IMR-90 (cell line): Measurements from ENCODE around the gene PNPLA2. TPM values are rescaled to one million over a fixed set of nuclear protein-coding genes. Genes with fewer than 3 reads are reported as not detected.

Experiments used
- ATAC-seq: fragments of 200-7000 bp; cut with Tn5 transposase; 2 replicates; pipeline ENCODE4 v1.9.1; 2020; ENCODE audit warnings: low read depth, mild to moderate bottlenecking, moderate library complexity
- BruUV-seq: library from RNA; stranded (reverse); fragments of 400-500 nt; replicated peaks from 2 replicates; lab custom pipeline; 2021; lab: Mats Ljungman, UMichigan
- CTCF ChIA-PET: fragments of 300-600 bp; formaldehyde crosslinking; extraction: SDS; loops from one replicate; lab custom pipeline; 2021; ENCODE audit warnings: antibody characterized with exemption; lab: Yijun Ruan, JAX
- POLR2A ChIA-PET: fragments of 300-600 bp; sonication (Branson Sonifier 250); formaldehyde crosslinking; loops from one replicate; lab custom pipeline; 2022; ENCODE audit warnings: antibody characterized with exemption; ENCODE audit not compliant: unreplicated experiment; lab: Charles Lee
- DNase-seq: peaks from one replicate; pipeline ENCODE4 v3.0.0; 2013
- H2AFZ ChIP-seq: replicated peaks from 2 replicates; pipeline ENCODE3; 2013; ENCODE audit warnings: low read length, mild to moderate bottlenecking; ENCODE audit not compliant: poor library complexity
- H2AK5ac ChIP-seq: 2 replicates; pipeline ENCODE4 v1.6.1; 2013; ENCODE audit warnings: low read depth, low read length, inconsistent platforms
- H2AK9ac ChIP-seq: replicated peaks from 2 replicates; pipeline ENCODE3; 2013; ENCODE audit warnings: mild to moderate bottlenecking, low read depth, low read length, moderate library complexity; ENCODE audit not compliant: poor library complexity
- H2BK120ac ChIP-seq: 2 replicates; pipeline ENCODE4 v1.6.1; 2013; ENCODE audit warnings: low read depth, low read length, inconsistent platforms
- H2BK15ac ChIP-seq: 3 replicates; pipeline ENCODE4 v1.6.1; 2013; ENCODE audit warnings: low read depth, low read length, inconsistent platforms
- H2BK20ac ChIP-seq: 2 replicates; pipeline ENCODE4 v1.6.1; 2013; ENCODE audit warnings: low read depth, mild to moderate bottlenecking, inconsistent platforms, low read length, moderate library complexity
- H2BK5ac ChIP-seq: 2 replicates; pipeline ENCODE4 v1.6.1; 2013; ENCODE audit warnings: mild to moderate bottlenecking, low read depth, low read length, inconsistent platforms; ENCODE audit not compliant: poor library complexity, severe bottlenecking
- H3K14ac ChIP-seq: replicated peaks from 2 replicates; pipeline ENCODE4 v1.6.1; 2013; ENCODE audit warnings: low read depth, low read length, inconsistent platforms
- H3K18ac ChIP-seq: 2 replicates; pipeline ENCODE4 v1.6.1; 2013; ENCODE audit warnings: low read depth, low read length, control low read depth
- H3K23ac ChIP-seq: 2 replicates; pipeline ENCODE4 v1.6.1; 2013; ENCODE audit warnings: low read depth, low read length, inconsistent platforms
- H3K27ac ChIP-seq: 2 replicates; pipeline ENCODE4 v1.5.1; 2013; ENCODE audit warnings: mild to moderate bottlenecking, control low read depth, low read length; ENCODE audit not compliant: insufficient read depth
- H3K27me3 ChIP-seq: 2 replicates; pipeline ENCODE4 v1.6.1; 2013; ENCODE audit warnings: low read length; ENCODE audit not compliant: control insufficient read depth, insufficient read depth
- H3K36me3 ChIP-seq: 2 replicates; pipeline ENCODE4 v1.6.1; 2013; ENCODE audit warnings: low read length, mixed read lengths; ENCODE audit not compliant: control insufficient read depth, insufficient read depth
- H3K4ac ChIP-seq: 2 replicates; pipeline ENCODE4 v1.6.1; 2013; ENCODE audit warnings: low read depth, low read length, inconsistent platforms
- H3K4me1 ChIP-seq: 2 replicates; pipeline ENCODE4 v1.6.1; 2013; ENCODE audit warnings: low read length, mixed read lengths; ENCODE audit not compliant: control insufficient read depth, insufficient read depth
- H3K4me2 ChIP-seq: 2 replicates; pipeline ENCODE4 v1.6.1; 2013; ENCODE audit warnings: low read depth, mild to moderate bottlenecking, control low read depth, low read length, moderate library complexity
- H3K4me3 ChIP-seq: 2 replicates; pipeline ENCODE4 v1.5.1; 2013; ENCODE audit warnings: low read depth, mild to moderate bottlenecking, control low read depth, low read length, moderate library complexity; ENCODE audit not compliant: insufficient read depth
- H3K56ac ChIP-seq: 2 replicates; pipeline ENCODE4 v1.6.1; 2013; ENCODE audit warnings: low read length, inconsistent platforms; ENCODE audit not compliant: insufficient read depth; ENCODE audit errors: extremely low read depth
- H3K79me1 ChIP-seq, 2 experiments: 2 replicates each; pipeline ENCODE4 v1.6.1; 2013; ENCODE audit warnings: low read length in 2 of 2, inconsistent platforms in 1 of 2, low read depth in 1 of 2
- H3K9ac ChIP-seq: 2 replicates; pipeline ENCODE4 v1.6.1; 2013; ENCODE audit warnings: low read depth, low read length, control low read depth
- H3K9me1 ChIP-seq: 2 replicates; pipeline ENCODE4 v1.6.1; 2013; ENCODE audit warnings: low read length, inconsistent platforms; ENCODE audit not compliant: insufficient read depth
- H3K9me3 ChIP-seq: 2 replicates; pipeline ENCODE4 v1.6.1; 2013; ENCODE audit warnings: low read length; ENCODE audit not compliant: control insufficient read depth, insufficient read depth
- H4K20me1 ChIP-seq: 2 replicates; pipeline ENCODE4 v1.6.1; 2013; ENCODE audit warnings: low read length, inconsistent platforms; ENCODE audit not compliant: insufficient read depth
- H4K5ac ChIP-seq: 2 replicates; pipeline ENCODE4 v1.6.1; 2013; ENCODE audit warnings: mild to moderate bottlenecking, low read depth, low read length, control low read depth
- H4K8ac ChIP-seq, 2 experiments: 2 replicates each; pipeline ENCODE4 v1.6.1; 2013; ENCODE audit warnings: low read depth in 2 of 2, low read length in 2 of 2, control low read depth in 1 of 2, inconsistent platforms in 1 of 2
- H4K91ac ChIP-seq: 2 replicates; pipeline ENCODE4 v1.6.1; 2013; ENCODE audit warnings: low read depth, low read length, inconsistent platforms; ENCODE audit not compliant: insufficient read depth
- CEBPB ChIP-seq: IDR thresholded peaks from 2 replicates; pipeline ENCODE4 v1.6.1; 2012; ENCODE audit warnings: low read depth, low read length, improper control_type of control experiment
- FOS ChIP-seq: fragments of 150-350 bp; IDR thresholded peaks from 2 replicates; pipeline ENCODE4 v1.6.1; 2016; ENCODE audit warnings: low read depth, low read length
- MAFK ChIP-seq: IDR thresholded peaks from 2 replicates; pipeline ENCODE4 v1.6.1; 2012; ENCODE audit warnings: low read depth, low read length, improper control_type of control experiment
- MXI1 ChIP-seq: IDR thresholded peaks from 2 replicates; pipeline ENCODE4 v1.6.1; 2012; ENCODE audit warnings: low read depth, mild to moderate bottlenecking, low read length, moderate library complexity, borderline replicate concordance
- RAD21 ChIP-seq: IDR thresholded peaks from 2 replicates; pipeline ENCODE4 v1.6.1; 2012; ENCODE audit warnings: low read length, improper control_type of control experiment
- RCOR1 ChIP-seq: IDR thresholded peaks from 2 replicates; pipeline ENCODE4 v1.6.1; 2012; ENCODE audit warnings: mild to moderate bottlenecking, low read length, improper control_type of control experiment; ENCODE audit not compliant: insufficient replicate concordance
- RFX5 ChIP-seq: IDR thresholded peaks from 2 replicates; pipeline ENCODE4 v1.8.0; 2012; ENCODE audit warnings: low read depth, mild to moderate bottlenecking, low read length, moderate library complexity
- SMC3 ChIP-seq: fragments of 150-350 bp; IDR thresholded peaks from 2 replicates; pipeline ENCODE4 v1.6.1; 2016; ENCODE audit warnings: low read depth, mild to moderate bottlenecking, antibody characterized with exemption, low read length, moderate library complexity
- WGBS, 2 experiments: methylation state at CpG; one replicate each; pipeline versions ENCODE4 v1.1.5 to v1.1.7; 2013; ENCODE audit warnings: missing lambda C conversion rate in 2 of 2; ENCODE audit not compliant: insufficient read length in 1 of 2; ENCODE audit errors: extremely low coverage in 2 of 2; 5-methylcytosine and 5-hydroxymethylcytosine counted together
- dilution Hi-C: fragments of 300-500 bp; cut with HindIII; formaldehyde crosslinking; loops from one replicate; pipeline ENCODE4 v1.14.3; 2018; ENCODE audit warnings: low sequenced_read_pairs; ENCODE audit not compliant: unreplicated experiment
- in situ Hi-C: fragments of 300-500 bp; cut with MboI; formaldehyde crosslinking; loops from 3 replicates; pipeline ENCODE4 v1.14.3; 2019; ENCODE audit warnings: low sequenced_read_pairs, inconsistent platforms, mixed read lengths
- intact Hi-C: fragments of 100-400 bp; cut with micrococcal nuclease; formaldehyde crosslinking; loops from 2 replicates; pipeline ENCODE4 v1.10.0; 2022
- polyA plus RNA-seq, 3 experiments: library from polyadenylated mRNA; depleted of rRNA; stranded (reverse); fragments of >200 nt; gene quantifications; 2 replicates each; pipeline ENCODE4 v1.2.3, GENCODE V29; 2012; ENCODE audit warnings: low replicate concordance in 1 of 3
- total RNA-seq: library from RNA; depleted of rRNA; stranded (reverse); fragments of >200 nt; gene quantifications from 2 replicates; pipeline ENCODE4 v1.2.3, GENCODE V29; 2012
- TF ChIP-seq, protein P1 (sequence below): conservative IDR thresholded peaks from 2 replicates; pipeline ENCODE4 v1.5.1; 2012; ENCODE audit warnings: mild to moderate bottlenecking, low read depth, low read length, improper control_type of control experiment

The PNPLA2 gene
- total and polyA plus RNA-seq, 2 of the 4 experiments (the other 2 are of a cell fraction): 7.0 to 94.3 TPM

DNA sequence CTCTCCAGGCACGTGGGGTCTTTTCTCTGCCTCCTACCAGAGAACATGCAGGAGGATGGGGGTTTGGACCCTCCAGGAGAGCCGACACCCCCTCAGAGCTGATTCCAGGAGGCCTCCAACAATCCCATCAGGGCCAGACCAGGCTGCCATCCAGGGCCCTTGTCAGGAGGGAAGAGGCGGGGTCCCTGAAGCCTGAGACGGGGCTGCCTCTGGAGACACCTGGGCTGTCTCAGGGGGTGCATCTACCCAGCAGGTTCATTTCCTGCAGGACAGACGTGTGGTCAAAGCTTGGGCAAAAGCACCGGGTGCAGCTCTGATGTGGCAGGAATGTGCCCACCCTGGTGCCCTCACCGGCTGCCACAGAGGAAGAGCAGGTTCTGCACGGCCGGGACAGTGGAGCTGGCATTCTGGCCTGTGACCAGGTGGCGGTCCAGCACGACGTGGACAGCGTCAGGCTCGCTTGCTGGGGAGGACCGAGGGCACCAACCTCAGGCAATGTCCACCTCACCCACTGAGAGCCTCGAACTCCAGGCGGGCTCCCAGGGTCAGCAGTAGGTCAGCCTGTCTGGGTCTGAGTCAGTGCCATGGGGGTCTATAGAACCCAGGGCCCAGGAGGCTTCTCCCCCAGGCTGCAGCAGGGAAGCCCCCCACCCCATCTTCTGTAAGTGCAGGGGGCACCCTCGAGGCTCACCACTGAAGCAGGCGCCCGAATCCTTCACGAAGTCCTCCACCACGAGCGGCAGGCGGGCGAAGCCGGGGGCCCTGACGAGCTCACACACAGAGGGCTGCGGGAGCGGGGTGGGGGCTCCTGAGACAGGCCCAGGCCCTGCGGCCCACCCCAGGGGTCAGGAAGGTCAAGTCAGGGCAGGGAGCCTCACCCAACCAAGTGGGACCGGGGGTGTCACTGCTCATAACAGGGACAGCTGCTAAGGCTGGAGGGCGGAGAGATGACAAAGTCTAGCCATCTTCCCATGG lies 47.8 kb upstream of the PNPLA2 start:
- intact Hi-C loops (no loop called here), dilution Hi-C loops (no loop called here), in situ Hi-C loops (no loop called here)
- DNase-seq: no peak
- H3K9ac ChIP-seq: no peak overlapping the region
- no peak overlapping the region for H2BK20ac ChIP-seq
- H2AK9ac ChIP-seq: no peak overlapping the region
- H3K36me3 ChIP-seq: peaks cover 54% of the 10 kb centered on the region
- no peak overlapping the region for H3K4me3 ChIP-seq
- no peak overlapping the region for H4K91ac ChIP-seq
- no peak overlapping the region for H2AFZ ChIP-seq
- no peak overlapping the region for H3K23ac ChIP-seq
- H3K79me1 ChIP-seq: peaks cover 9 to 64% of the 10 kb centered on the region in 2 experiments
- BruUV-seq: no TSS peak
- ATAC-seq: no peak
- 98% methylated on average over 14 of the region's 32 CpGs; no CpG with 5 or more reads in 1 of the 2 experiments for WGBS, 2 experiments
- H3K4me2 ChIP-seq: no peak overlapping the region
- TF ChIP-seq MAFK: no peak
- no peak for TF ChIP-seq FOS
- TF ChIP-seq CEBPB: no peak
- no peak for TF ChIP-seq RAD21
- TF ChIP-seq RCOR1: no peak
- TF ChIP-seq SMC3: no peak
- TF ChIP-seq RFX5: no peak
- TF ChIP-seq MXI1: no peak
- TF ChIP-seq, protein P1, sequence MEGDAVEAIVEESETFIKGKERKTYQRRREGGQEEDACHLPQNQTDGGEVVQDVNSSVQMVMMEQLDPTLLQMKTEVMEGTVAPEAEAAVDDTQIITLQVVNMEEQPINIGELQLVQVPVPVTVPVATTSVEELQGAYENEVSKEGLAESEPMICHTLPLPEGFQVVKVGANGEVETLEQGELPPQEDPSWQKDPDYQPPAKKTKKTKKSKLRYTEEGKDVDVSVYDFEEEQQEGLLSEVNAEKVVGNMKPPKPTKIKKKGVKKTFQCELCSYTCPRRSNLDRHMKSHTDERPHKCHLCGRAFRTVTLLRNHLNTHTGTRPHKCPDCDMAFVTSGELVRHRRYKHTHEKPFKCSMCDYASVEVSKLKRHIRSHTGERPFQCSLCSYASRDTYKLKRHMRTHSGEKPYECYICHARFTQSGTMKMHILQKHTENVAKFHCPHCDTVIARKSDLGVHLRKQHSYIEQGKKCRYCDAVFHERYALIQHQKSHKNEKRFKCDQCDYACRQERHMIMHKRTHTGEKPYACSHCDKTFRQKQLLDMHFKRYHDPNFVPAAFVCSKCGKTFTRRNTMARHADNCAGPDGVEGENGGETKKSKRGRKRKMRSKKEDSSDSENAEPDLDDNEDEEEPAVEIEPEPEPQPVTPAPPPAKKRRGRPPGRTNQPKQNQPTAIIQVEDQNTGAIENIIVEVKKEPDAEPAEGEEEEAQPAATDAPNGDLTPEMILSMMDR: no peak
- H2BK120ac ChIP-seq: no peak overlapping the region
- POLR2A ChIA-PET: interaction anchor here (0.5 kb wide), 1 partner anchor 31 kb away, joined by 7 read pairs; no protein-coding TSS in a partner anchor
- peaks cover 9% of the 10 kb centered on the region for H3K4me1 ChIP-seq
- H4K5ac ChIP-seq: no peak overlapping the region
- no peak overlapping the region for H2BK15ac ChIP-seq
- H4K20me1 ChIP-seq: peaks cover 62% of the 10 kb centered on the region
- H2AK5ac ChIP-seq: no peak overlapping the region
- CTCF ChIA-PET: no interaction called here
- H3K56ac ChIP-seq: no peak overlapping the region
- no peak overlapping the region for H4K8ac ChIP-seq
- H3K9me1 ChIP-seq: peaks cover 8% of the 10 kb centered on the region; the same call in 1 of the 2 replicates
- no peaks in the 10 kb centered on the region for H3K9me3 ChIP-seq
- no peak overlapping the region for H3K18ac ChIP-seq
- H3K27me3 ChIP-seq: no peaks in the 10 kb centered on the region
- no peak overlapping the region for H3K27ac ChIP-seq
- H2BK5ac ChIP-seq: no peak overlapping the region
- no peak overlapping the region for H3K4ac ChIP-seq
- no peak overlapping the region for H3K14ac ChIP-seq
